ENCODE measurements around the gene ZNF611.

DNA sequence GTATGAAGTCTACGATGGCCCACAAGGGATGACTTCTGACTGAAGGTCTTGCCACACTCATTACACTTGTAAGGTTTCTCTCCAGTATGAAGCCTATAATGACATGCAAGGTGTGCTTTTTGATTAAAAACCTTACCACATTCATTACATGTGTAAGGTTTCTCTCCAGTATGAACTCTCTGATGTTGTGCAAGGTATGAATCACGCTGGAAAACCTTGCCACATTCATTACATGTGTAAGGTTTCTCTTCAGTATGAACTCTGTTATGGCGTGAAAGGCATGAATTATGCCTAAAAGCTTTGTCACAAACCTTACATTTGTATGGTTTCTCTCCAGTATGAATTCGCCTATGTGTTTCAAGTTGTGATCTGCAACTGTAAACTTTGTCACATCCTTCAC, 81.7 kb downstream of the ZNF611 start:
- TF ChIP-seq, protein P1, sequence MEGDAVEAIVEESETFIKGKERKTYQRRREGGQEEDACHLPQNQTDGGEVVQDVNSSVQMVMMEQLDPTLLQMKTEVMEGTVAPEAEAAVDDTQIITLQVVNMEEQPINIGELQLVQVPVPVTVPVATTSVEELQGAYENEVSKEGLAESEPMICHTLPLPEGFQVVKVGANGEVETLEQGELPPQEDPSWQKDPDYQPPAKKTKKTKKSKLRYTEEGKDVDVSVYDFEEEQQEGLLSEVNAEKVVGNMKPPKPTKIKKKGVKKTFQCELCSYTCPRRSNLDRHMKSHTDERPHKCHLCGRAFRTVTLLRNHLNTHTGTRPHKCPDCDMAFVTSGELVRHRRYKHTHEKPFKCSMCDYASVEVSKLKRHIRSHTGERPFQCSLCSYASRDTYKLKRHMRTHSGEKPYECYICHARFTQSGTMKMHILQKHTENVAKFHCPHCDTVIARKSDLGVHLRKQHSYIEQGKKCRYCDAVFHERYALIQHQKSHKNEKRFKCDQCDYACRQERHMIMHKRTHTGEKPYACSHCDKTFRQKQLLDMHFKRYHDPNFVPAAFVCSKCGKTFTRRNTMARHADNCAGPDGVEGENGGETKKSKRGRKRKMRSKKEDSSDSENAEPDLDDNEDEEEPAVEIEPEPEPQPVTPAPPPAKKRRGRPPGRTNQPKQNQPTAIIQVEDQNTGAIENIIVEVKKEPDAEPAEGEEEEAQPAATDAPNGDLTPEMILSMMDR (optimal IDR thresholded peaks at IDR 0.05 in 1 of 3, IDR thresholded peaks at IDR 0.05 in 1 of 3, conservative IDR thresholded peaks at IDR 0.05 in 1 of 3; ENCODE audit: extremely low read depth in 1 of 3, insufficient read depth in 2 of 3, low read length in 3 of 3): no peak
- no peak for TF ChIP-seq EZH2 (IDR thresholded peaks at IDR 0.05; ENCODE audit: low read length)

Measured in keratinocyte (primary cell).